HG02852 (cell line): ENCODE data around the gene JPH4.

Source experiments
- ATAC-seq: cut with Tn5 transposase; IDR thresholded peaks from one replicate; pipeline ENCODE4 v1.9.1; 2021; ENCODE audit warnings: mild to moderate bottlenecking, moderate library complexity; ENCODE audit not compliant: unreplicated experiment

JPH4 gene

GRCh38 chr14:23578560-23579310, at the start of gene JPH4:
Gene JPH4 (minus strand): TSS chr14:23578790. CDS start chr14:23577453, 1,337 bp downstream.
- no peak for ATAC-seq

- ATAC-seq: no peak
These were observed 49.4 kb upstream of the JPH4 start for GRCh38 chr14:23627961-23628360.

GRCh38 chr14:23626946-23627345, 48.4 kb upstream of the JPH4 start:
- no peak for ATAC-seq

- no peak for ATAC-seq
These were observed 46.3 kb upstream of the JPH4 start for GRCh38 chr14:23624830-23625404.

GRCh38 chr14:23623962-23624361, 45.4 kb upstream of the JPH4 start:
- no peak for ATAC-seq

GRCh38 chr14:23622990-23623389, 44.4 kb upstream of the JPH4 start:
- ATAC-seq: no peak

- ATAC-seq: no peak
These were observed 43.5 kb upstream of the JPH4 start for GRCh38 chr14:23621932-23622730.

- no peak for ATAC-seq
These were observed 42.8 kb upstream of the JPH4 start for GRCh38 chr14:23621204-23621931.

GRCh38 chr14:23620177-23620702, 41.6 kb upstream of the JPH4 start:
- no peak for ATAC-seq

- no peak for ATAC-seq
These were observed 39.9 kb upstream of the JPH4 start for GRCh38 chr14:23618415-23618988.

GRCh38 chr14:23617539-23617938, 38.9 kb upstream of the JPH4 start:
- no peak for ATAC-seq

GRCh38 chr14:23615856-23616255, 37.3 kb upstream of the JPH4 start:
- ATAC-seq: no peak

GRCh38 chr14:23614395-23614828, 35.8 kb upstream of the JPH4 start:
- ATAC-seq: no peak

GRCh38 chr14:23613242-23614070, 34.9 kb upstream of the JPH4 start:
- ATAC-seq: no peak

GRCh38 chr14:23612802-23613201, 34.2 kb upstream of the JPH4 start:
- no peak for ATAC-seq

GRCh38 chr14:23612354-23612732, 33.8 kb upstream of the JPH4 start:
- no peak for ATAC-seq

- ATAC-seq: no peak
These were observed 32.3 kb upstream of the JPH4 start for GRCh38 chr14:23610815-23611289.

GRCh38 chr14:23610090-23610814, 31.7 kb upstream of the JPH4 start:
- ATAC-seq: no peak
